Inflammatory macrophage (primary cell): Measurements from ENCODE around the gene CHST1.

Experiments
- DNase-seq, 2 donors: peaks; one replicate each; pipeline ENCODE4 v3.0.0-alpha.2; 2020 to 2022

Gene CHST1

DNA sequence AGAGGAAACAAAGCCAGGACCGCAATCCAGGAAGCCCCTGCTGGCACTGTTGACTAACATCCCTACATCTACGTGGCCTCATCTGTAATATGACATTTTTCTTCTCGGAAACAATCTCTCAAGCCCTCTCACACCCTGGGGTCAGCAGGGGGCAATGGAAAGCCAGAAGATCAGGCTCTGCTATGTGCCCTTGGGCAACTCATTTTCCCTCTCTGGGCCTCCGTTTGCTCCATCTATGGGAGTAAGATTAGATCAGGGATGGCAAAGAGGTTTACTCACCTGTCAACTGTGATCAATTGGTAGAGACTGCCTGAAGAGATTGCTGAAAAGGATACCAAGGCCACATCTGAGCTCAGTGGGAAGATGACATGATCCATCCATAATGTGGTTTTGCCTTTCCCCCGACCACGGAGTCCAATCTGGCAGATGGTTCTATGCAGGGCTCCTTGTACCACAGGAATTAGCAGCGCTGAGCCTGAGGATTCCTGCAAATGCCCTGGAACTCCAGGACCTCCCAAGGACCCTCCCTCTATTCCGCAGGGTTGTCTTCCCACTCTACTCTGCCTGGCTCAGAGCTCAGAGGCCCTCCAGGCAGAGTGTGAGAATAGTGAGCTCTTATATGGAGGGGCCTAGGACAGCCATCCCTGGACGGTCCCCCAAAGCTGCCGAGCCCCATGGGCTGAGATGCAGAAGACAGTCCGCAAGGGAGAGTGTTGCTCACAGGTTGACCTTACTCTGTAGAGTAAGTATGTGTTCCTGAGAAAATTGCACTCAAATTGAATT lies 66.1 kb downstream of the CHST1 start:
- DNase-seq = no peak
